ENCODE data around the gene HDDC3.

- TF ChIP-seq CTCF (IDR thresholded peaks at IDR 0.05) (no peak), EZH2phosphoT487 (IDR thresholded peaks at IDR 0.05; ENCODE audit: borderline replicate concordance, low read depth) (no peak), EP300 (IDR thresholded peaks at IDR 0.05; ENCODE audit: borderline replicate concordance in 1 of 2, low read depth in 1 of 2, low read length in 1 of 2) (no peak), FOXJ3 (CRISPR knock-in tag; IDR thresholded peaks at IDR 0.05) (no peak), POLR2AphosphoS5 (IDR thresholded peaks at IDR 0.05; ENCODE audit: low read depth, low read length) (no peak), PBX3 (IDR thresholded peaks at IDR 0.05) (no peak)
Measured at GRCh38 chr15:90915808-90916440, 16.4 kb downstream of the HDDC3 start.

Measured in SK-N-SH (cell line).